ENCODE measurements around the gene SETD3.

GRCh38 chr14:99384450-99385417 lies 95.9 kb downstream of the SETD3 start:
- no peak for TF ChIP-seq KAT2A (conservative IDR thresholded peaks at IDR 0.05; ENCODE audit: control insufficient read depth, low read depth, low read length)
- no peak for TF ChIP-seq CHD4 (IDR thresholded peaks at IDR 0.05)

All from GM12878 (cell line).